NCI-H82 (cell line): Measurements from ENCODE around the gene FBXW2.
"Not testable (repeated sequence)": the region's sequence is repeated elsewhere in the genome, so short reads cannot be mapped to it uniquely, and the experiment has no call there.

Experiments used
- DNase-seq: peaks from one replicate; lab custom pipeline; 2025; lab: John Stamatoyannopoulos, UW

FBXW2 gene, protein sequence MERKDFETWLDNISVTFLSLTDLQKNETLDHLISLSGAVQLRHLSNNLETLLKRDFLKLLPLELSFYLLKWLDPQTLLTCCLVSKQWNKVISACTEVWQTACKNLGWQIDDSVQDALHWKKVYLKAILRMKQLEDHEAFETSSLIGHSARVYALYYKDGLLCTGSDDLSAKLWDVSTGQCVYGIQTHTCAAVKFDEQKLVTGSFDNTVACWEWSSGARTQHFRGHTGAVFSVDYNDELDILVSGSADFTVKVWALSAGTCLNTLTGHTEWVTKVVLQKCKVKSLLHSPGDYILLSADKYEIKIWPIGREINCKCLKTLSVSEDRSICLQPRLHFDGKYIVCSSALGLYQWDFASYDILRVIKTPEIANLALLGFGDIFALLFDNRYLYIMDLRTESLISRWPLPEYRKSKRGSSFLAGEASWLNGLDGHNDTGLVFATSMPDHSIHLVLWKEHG

DNA sequence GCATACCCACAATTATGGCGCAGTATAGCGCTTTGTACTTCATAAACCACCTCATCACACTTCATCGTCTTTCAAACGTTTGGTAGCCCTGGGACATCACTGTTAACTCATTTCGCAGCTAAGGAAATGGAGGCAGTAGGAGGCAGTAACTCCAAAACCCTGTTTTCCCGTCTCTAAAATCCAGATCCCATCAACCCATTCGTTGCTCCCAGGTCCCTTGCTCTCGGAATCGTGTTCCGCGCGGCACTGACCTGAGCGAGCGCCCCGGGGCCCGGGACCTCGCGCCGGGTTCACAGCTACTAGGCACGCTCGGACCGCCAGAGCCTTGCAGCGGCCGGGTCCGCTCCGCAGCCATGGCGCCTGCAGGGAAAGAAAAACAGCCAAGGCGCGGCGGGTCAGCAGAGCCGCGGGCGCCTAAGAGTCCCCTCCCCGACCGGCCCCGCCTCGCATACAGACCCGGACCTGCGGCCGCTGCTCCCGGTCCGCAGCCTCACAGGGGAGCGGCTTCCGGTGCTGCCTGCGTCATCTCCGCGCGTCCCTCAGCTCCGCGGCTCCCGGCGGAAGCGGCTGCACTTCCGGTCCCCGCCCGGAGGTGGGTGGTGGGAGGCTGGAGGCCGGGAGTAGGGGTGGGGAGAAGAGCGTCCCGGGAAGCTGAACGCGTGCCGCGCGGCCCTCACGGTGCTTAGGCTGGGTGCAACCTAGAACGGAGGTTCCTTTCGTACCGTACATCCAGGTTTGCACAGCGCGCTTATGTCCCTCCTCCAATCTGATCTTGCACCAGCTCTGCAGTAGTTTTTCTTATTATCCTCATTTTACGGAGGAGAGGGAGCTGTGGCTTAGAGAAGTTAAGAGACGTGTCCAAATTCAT, at the start of gene FBXW2:
Gene FBXW2, minus strand, starts transcription at position 519 of the 868 bp plus-strand sequence. CDS start 5,158 bp downstream, outside the sequence.
- DNase-seq = peak; percentile 94

- peak; percentile 41 for DNase-seq
These were observed 48.9 kb upstream of the FBXW2 start for GRCh38 chr9:120841930-120842684.

GRCh38 chr9:120839146-120839545, 45.9 kb upstream of the FBXW2 start:
- DNase-seq = no peak

DNA sequence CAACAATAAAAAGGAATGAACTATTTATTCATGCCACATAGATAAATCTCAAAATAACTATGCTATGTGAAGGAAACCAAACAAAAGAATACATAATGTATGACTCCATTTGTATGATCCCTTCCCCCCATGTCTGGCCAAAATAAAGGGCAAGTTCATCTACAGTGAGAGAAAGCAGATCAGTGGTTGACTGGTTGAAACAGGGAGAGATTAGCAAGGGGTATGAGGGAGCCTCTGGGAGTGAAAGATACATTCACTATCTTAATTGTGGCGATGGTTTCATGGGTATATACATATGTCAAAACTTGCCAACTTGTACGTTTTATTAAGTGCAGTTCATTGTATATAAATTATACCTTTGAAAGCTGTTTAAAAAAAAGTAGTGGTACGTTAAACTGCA, 44.7 kb upstream of the FBXW2 start:
- no peak for DNase-seq

GRCh38 chr9:120833325-120833724, 40.1 kb upstream of the FBXW2 start:
- no peak for DNase-seq

DNA sequence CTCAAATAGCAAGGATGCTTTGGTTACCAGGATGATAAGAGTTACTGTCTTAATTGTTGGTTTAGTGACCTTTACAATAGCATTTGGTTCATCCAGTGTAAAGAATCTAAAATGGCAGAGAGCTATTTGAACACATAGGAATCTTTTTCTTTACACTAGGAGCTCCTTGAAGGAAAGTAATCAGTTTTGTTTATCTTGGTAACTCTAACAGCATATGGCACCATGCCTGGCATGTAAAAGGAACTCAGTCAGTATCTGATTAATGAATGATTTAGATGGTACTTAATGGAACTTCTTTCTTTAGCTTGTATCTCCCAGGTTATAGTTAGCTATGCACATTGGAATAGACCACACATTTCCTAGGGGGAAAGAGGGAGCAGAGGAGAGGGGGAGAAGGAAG, 39.6 kb upstream of the FBXW2 start:
- no peak for DNase-seq

GRCh38 chr9:120830865-120831264, 37.6 kb upstream of the FBXW2 start:
- no peak for DNase-seq

DNA sequence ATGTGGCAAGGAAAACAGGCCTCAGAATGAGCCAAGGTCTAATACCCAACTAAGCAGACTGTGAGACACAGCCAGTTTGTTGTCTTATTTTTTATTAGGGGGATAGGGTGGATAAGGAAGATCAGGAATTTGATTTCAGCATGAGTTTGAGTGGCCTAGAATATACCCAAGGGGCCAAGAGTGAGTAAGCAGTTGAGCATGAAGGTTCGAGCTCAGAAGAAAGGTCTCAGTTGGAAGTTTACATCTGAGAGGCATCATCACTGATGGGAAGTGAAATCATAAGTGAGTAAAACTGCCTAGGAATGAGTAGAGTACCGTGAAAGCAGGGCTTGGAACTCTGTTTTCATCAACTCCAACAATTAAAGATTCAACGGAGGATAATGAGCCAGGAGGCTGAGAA, 36.9 kb upstream of the FBXW2 start:
- DNase-seq = no peak

GRCh38 chr9:120829650-120830049, 36.4 kb upstream of the FBXW2 start:
- no peak for DNase-seq

GRCh38 chr9:120820095-120820494, 26.9 kb upstream of the FBXW2 start:
- DNase-seq = no peak

- DNase-seq = no peak
These were observed 25.4 kb upstream of the FBXW2 start for GRCh38 chr9:120818595-120818994.

- no peak for DNase-seq
These were observed 21.9 kb upstream of the FBXW2 start for GRCh38 chr9:120815075-120815474.

DNA sequence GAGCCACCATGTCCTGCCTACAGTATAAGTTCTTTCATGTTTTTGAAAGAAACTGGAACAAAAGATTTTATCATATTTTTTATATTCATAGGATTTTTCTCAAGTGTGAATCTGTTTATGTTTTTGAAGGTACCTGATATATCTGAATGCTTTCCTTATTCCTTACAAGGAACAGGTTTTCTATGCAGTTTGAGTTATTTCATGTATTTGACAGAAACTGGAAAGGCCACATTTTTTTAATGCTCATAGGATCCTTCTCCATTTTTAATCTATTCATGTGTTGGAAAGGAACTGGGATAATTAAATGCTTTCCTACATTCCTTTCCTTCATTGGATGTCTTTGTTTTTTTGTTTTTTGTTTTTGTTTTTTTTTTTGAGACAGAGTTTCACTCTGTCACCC, 15.7 kb upstream of the FBXW2 start:
- DNase-seq = no peak

DNA sequence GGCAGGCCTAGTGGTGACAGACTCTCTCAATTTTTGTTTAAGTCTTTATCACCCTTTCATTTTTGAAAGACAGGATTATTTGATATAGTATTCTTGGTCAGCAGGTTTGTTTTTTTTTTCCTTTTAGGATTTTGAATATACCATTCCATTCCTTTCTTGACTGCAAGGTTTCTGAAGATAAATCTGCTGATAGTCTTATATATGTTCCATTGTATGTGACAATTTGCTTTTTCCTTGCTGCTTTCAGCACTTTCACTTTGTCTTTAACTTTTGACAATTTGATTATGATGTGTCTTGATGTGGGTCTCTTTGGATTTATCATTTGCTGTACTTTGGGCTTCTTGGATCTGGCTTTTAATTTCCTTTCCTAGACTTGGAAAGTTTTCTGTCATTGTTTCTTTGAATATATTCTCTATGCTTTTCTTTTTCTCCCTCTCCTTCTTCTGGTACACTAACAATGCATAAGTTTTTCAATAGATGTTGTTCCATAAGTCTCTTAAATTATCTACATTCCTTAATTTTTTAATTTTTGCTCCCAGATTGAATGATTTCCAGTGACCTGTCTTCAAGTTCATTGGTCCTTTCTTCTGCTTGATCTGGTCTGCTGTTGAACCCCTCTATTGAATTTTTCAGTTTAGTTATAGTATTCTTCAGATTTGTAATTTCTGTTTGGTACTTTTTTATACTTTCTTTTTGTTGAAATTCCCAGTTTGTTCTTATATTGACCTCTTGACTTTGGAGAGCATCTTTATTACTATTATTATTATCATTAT, 14.6 kb upstream of the FBXW2 start:
- no peak for DNase-seq

DNA sequence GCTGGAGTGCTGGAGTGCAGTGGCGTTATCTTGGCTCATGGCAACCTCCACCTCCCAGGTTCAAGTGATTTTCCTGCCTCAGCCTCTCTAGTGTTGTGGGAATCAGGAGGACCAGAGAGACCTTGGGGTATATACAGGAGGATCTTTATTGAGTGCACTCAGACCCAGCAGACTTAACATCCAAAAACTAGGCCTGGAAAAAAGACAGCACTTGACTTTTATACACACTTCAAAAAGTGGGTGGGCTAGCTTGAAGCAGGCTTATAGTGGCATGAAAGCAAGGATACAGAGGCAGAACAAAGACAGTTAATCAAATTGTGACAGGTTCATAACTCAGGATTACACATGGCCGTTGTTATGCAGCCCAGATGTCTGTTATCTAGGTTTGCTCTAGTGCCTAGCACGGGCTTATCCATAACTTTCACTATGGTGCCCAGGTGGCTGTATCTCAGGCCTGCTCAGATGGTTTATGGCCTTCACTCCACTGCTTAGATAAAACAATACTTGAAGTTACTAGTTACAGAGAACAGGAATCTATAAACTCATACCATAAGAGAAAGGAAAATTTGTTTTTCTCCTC, 11.7 kb upstream of the FBXW2 start:
- not testable (repeated sequence) for DNase-seq

DNA sequence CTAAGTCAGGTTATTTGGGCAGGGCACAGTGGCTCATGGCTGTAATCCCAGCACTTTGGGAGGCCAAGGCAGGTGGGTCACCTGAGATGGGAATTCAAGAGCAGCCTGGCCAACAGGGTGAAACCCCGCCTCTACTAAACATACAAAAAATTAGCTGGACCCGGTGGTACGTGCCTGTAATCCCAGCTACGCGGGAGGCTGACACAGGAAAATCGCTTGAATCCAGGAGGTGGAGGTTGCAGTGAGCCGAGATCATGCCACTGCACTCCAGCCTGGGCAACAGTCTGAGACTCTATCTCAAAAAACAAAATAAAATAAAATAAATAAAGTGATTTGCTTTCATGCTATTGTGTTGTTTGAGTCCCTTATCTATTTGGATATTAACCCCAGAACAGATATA, 8.2 kb upstream of the FBXW2 start:
- DNase-seq = no peak

- no peak for DNase-seq
These were observed 2.1 kb downstream of the FBXW2 start for GRCh38 chr9:120791161-120791560.

- DNase-seq = no peak
These were observed 5.3 kb downstream of the FBXW2 start for GRCh38 chr9:120787933-120788332.

DNA sequence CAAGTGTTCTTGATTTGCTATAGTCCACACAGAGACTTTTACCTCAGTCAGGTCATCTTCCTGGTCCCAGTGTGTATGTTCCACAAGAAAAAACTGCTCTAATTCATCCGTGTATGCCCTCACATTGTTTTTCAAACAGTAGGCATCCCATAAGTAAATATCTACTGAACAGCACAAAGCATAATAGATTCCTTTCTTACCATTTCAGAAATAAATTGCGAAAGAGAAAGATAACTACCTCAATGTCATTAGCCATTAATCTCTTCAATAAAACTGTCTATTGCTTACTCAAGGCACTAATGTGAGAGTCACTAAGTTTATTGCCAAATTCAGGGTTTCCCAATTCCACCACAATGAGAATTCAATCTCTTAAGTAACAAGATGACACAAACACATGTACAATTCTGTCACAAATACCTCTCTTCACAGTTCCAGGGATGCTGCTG, 9.6 kb downstream of the FBXW2 start:
- no peak for DNase-seq

DNA sequence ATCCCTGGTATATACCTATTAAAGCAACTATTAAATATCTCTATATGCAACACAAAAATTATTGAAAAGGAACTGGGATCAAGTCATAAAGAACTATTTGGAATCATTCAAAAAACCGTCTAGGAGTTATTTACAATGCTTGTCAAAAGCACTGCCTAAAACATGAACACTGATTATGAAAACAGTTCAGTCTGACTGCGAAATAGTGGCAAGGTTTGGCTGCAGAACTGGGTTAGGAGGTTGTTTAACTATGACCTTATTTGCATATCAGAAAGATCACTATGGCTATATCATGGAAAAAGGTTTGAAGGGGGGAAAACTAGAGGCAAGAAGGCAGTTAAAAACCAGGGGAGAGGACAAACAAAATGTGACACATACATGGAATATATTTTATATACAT, 12.0 kb downstream of the FBXW2 start:
- DNase-seq = no peak

DNA sequence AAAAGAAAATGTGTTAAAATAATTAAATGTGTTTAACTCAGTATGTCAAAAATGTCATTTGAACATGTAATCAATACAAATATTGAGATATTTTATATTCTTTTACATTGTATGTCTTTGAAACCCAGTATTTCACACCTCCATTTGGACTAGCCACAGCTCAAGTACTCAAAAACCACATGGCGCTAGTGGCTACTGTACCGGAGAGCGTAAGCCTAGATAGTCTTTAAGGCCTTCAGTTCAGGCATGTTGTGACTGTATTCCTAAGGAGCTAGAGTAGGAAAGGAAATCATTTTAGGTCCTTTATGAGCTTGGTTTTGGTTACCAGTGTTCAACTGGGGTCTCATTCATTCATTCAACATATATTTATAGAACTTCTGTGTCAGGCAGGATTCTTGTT, 12.8 kb downstream of the FBXW2 start:
- DNase-seq = no peak
